Mesendoderm (in vitro differentiated cells): ENCODE measurements around the gene ZNF221.
"Not testable (repeated sequence)": the region's sequence is repeated elsewhere in the genome, so short reads cannot be mapped to it uniquely, and the experiment has no call there.

ENCODE experiments used
- DNase-seq: peaks from one replicate; pipeline ENCODE4 v3.0.0; 2013
- H2AK5ac ChIP-seq: 2 replicates; pipeline ENCODE4 v1.6.1; 2013; ENCODE audit warnings: low read length, inconsistent platforms
- H2BK120ac ChIP-seq: 2 replicates; pipeline ENCODE4 v1.6.1; 2013; ENCODE audit warnings: low read depth, mild to moderate bottlenecking, low read length, moderate library complexity, mixed read lengths
- H2BK15ac ChIP-seq: replicated peaks from 2 replicates; pipeline ENCODE4 v1.6.1; 2013; ENCODE audit warnings: low read depth, mild to moderate bottlenecking, moderate library complexity
- H2BK5ac ChIP-seq: 2 replicates; pipeline ENCODE4 v1.6.1; 2013; ENCODE audit warnings: low read length, inconsistent platforms
- H3K18ac ChIP-seq: 2 replicates; pipeline ENCODE4 v1.6.1; 2013; ENCODE audit warnings: mild to moderate bottlenecking, low read length, mixed read lengths
- H3K23ac ChIP-seq: one replicate; pipeline ENCODE4 v1.6.1; 2013; ENCODE audit warnings: low read length
- H3K27ac ChIP-seq: 2 replicates; pipeline ENCODE4 v1.5.1; 2013; ENCODE audit warnings: low read depth, mild to moderate bottlenecking, inconsistent platforms, low read length, moderate library complexity
- H3K27me3 ChIP-seq: 2 replicates; pipeline ENCODE4 v1.6.1; 2013; ENCODE audit warnings: low read length, control low read depth, mild to moderate bottlenecking, inconsistent platforms; ENCODE audit not compliant: insufficient read depth, poor library complexity
- H3K36me3 ChIP-seq: 2 replicates; pipeline ENCODE4 v1.6.1; 2013; ENCODE audit warnings: low read length, inconsistent platforms; ENCODE audit not compliant: control insufficient read depth, insufficient read depth
- H3K4ac ChIP-seq: one replicate; pipeline ENCODE4 v1.6.1; 2013; ENCODE audit warnings: low read depth, mild to moderate bottlenecking, low read length, moderate library complexity
- H3K4me1 ChIP-seq: 2 replicates; pipeline ENCODE4 v1.6.1; 2013; ENCODE audit warnings: low read depth, low read length, inconsistent platforms; ENCODE audit not compliant: control insufficient read depth
- H3K4me2 ChIP-seq: 2 replicates; pipeline ENCODE4 v1.6.1; 2013; ENCODE audit warnings: low read length
- H3K4me3 ChIP-seq: 2 replicates; pipeline ENCODE4 v1.5.1; 2013; ENCODE audit warnings: mild to moderate bottlenecking, low read length
- H3K56ac ChIP-seq: one replicate; pipeline ENCODE4 v1.6.1; 2013; ENCODE audit warnings: low read length
- H3K79me1 ChIP-seq: 2 replicates; pipeline ENCODE4 v1.6.1; 2013; ENCODE audit warnings: low read length, inconsistent platforms
- H3K79me2 ChIP-seq: 2 replicates; pipeline ENCODE4 v1.6.1; 2013; ENCODE audit warnings: mild to moderate bottlenecking, low read length; ENCODE audit not compliant: control insufficient read depth, insufficient read depth
- H3K9ac ChIP-seq: 2 replicates; pipeline ENCODE4 v1.6.1; 2013; ENCODE audit warnings: low read length, inconsistent platforms
- H4K5ac ChIP-seq: one replicate; pipeline ENCODE4 v1.6.1; 2013; ENCODE audit warnings: low read length
- H4K8ac ChIP-seq: one replicate; pipeline ENCODE4 v1.6.1; 2013; ENCODE audit warnings: low read depth, mild to moderate bottlenecking, control low read depth, low read length, moderate library complexity
- WGBS: extraction: QIAGEN DNeasy Blood & Tissue Kit; methylation state at CpG from one replicate; pipeline ENCODE4 v1.1.7; 2013; ENCODE audit warnings: low lambda C conversion rate, missing lambda C conversion rate; ENCODE audit not compliant: insufficient coverage; ENCODE audit errors: extremely low coverage; 5-methylcytosine and 5-hydroxymethylcytosine counted together

The ZNF221 gene

DNA sequence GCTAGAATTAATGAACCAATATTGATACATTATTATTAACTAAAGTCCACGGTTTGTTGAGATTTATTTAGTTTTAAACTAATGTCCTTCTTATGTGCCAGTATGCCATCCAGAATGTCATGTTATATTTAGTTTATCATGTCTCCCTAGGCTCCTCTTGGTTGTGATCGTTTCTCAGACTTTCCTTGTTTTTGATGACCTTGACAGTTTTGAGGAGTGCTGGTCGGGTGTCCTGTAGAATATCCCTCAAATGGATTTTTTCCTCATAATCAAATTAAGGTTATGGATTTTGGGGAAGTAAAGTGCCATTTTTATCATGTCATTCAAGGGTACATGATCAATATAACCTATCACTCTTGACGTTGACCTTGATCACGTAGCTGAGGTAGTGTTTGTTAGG is 9.8 kb upstream of the ZNF221 start:
- Histone ChIP-seq H3K27me3 (no peaks in the 10 kb centered on the region), H3K9ac (no peak overlapping the region), H3K36me3 (no peaks in the 10 kb centered on the region), H4K5ac (no peak overlapping the region), H4K8ac (no peak overlapping the region), H2AK5ac (no peak overlapping the region), H3K79me1 (no peaks in the 10 kb centered on the region), H2BK15ac (no peak overlapping the region), H3K4me1 (no peaks in the 10 kb centered on the region), H3K56ac (no peak overlapping the region), H3K4ac (no peak overlapping the region), H3K27ac (no peak overlapping the region), H3K4me3 (no peak overlapping the region), H2BK120ac (no peak overlapping the region), H2BK5ac (no peak overlapping the region), H3K18ac (no peak overlapping the region), H3K4me2 (no peak overlapping the region), H3K79me2 (no peaks in the 10 kb centered on the region), H3K23ac (no peak overlapping the region)
- WGBS = no CpG with 5 or more reads among the region's 5 CpGs
- no peak for DNase-seq

DNA sequence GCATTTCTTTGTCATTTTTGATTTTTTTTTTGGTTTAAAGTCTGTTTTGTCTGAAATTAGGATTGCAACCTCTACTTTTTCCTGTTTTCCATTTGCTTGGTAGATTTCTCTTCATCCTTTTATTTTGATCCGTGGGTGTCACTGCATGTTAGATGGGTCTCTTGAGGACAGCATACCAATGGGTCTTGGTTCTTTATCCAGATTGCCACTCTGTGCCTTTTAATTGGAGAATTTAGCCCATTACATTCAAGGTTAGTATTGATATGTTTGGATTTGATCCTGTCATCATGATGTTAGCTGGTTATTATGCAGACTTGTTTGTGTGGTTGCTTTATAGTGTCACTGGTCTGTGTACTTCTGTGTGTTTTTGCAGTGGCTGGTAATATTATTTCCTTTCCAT is 3.6 kb upstream of the ZNF221 start:
- H2BK5ac ChIP-seq, H4K8ac ChIP-seq, H3K27me3 ChIP-seq, H3K9ac ChIP-seq, H3K23ac ChIP-seq, H3K27ac ChIP-seq, H2AK5ac ChIP-seq, H3K4me2 ChIP-seq, DNase-seq, H3K4ac ChIP-seq, H3K79me1 ChIP-seq, H3K79me2 ChIP-seq, H4K5ac ChIP-seq, H3K56ac ChIP-seq, H3K4me1 ChIP-seq, H3K36me3 ChIP-seq, H3K18ac ChIP-seq, H2BK120ac ChIP-seq, H3K4me3 ChIP-seq, H2BK15ac ChIP-seq: not testable (repeated sequence)
- no CpG with 5 or more reads among the region's 1 CpG for WGBS

DNA sequence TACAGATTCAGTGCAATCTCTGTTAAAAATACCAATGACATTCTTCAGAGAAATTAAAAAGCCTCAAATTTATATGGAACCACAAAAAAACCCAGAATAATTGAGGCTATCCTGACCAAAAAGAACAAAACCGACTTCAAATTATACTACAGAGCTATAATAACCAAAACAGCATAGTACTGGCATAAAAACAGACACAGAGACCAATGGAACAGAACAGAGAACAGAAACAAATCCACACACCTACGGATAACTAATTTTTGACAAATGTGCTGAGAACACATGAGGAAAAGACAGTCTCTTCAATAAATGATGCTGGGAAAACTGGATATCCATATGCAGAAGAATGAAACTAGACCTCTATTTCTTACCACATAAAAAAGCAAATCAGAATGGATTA is 1.2 kb upstream of the ZNF221 start:
- not testable (repeated sequence) for H3K36me3 ChIP-seq, H3K79me2 ChIP-seq, H3K18ac ChIP-seq, H2BK5ac ChIP-seq, H3K79me1 ChIP-seq, H3K4me1 ChIP-seq, H3K23ac ChIP-seq, H3K27me3 ChIP-seq, H3K27ac ChIP-seq, DNase-seq, H2BK15ac ChIP-seq, H3K4me3 ChIP-seq, H2BK120ac ChIP-seq, H3K9ac ChIP-seq, H2AK5ac ChIP-seq, H4K8ac ChIP-seq, H3K4ac ChIP-seq, H3K56ac ChIP-seq, H3K4me2 ChIP-seq, H4K5ac ChIP-seq
- no CpG with 5 or more reads among the region's 2 CpGs for WGBS

DNA sequence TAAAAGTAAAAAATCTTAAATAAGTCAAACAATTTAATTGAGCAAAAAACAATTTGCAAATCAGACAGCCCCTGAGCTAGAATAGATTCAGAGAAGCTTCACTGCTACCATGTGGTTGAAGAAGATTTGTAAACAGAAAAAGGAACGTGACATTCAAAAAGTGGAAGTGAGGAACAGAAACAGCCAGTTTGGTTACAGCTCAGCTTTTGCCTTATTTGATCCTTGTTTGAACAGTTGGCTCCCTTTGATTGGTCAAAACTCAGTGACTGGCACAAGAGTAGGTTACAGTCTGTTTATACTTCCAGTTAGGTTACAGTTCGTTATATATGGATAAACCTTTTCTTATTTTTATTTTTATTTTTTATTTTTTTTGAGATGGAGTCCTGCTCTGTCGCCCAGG is 5.8 kb downstream of the ZNF221 start:
- Histone ChIP-seq H3K18ac (no peak overlapping the region), H3K79me2 (no peaks in the 10 kb centered on the region), H2BK15ac (no peak overlapping the region), H2AK5ac (no peak overlapping the region), H3K4me3 (no peak overlapping the region), H2BK120ac (no peak overlapping the region), H3K9ac (no peak overlapping the region), H4K8ac (no peak overlapping the region), H3K27me3 (no peaks in the 10 kb centered on the region), H2BK5ac (no peak overlapping the region), H3K4me2 (no peak overlapping the region), H3K56ac (no peak overlapping the region), H3K23ac (no peak overlapping the region), H3K4me1 (no peaks in the 10 kb centered on the region), H3K36me3 (no peaks in the 10 kb centered on the region), H3K27ac (no peak overlapping the region), H3K79me1 (no peaks in the 10 kb centered on the region), H3K4ac (no peak overlapping the region), H4K5ac (no peak overlapping the region)
- DNase-seq = no peak
- WGBS = no CpG with 5 or more reads among the region's 3 CpGs

DNA sequence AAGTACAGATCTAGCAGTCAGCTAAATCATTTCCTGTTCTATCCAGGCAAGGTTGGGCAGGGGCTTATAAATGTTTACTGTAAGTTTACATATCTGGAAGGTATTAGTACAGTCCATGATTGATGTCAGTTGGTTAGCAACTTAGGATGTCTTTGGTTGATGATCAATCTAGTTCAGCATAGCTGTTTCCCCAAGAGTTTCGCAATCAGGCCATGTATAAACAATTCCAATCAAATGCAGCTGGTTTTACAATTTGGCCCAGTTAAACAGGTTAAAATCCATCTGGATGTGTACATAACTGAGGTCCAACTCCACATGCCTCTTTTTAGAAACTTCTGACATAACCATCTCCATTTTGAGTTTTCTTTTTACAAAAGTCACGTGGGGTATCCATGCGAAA is 6.9 kb downstream of the ZNF221 start:
- Histone ChIP-seq H3K4me3 (no peak overlapping the region), H3K4ac (no peak overlapping the region), H3K4me2 (no peak overlapping the region), H3K56ac (no peak overlapping the region), H3K23ac (no peak overlapping the region), H3K27ac (no peak overlapping the region), H2BK120ac (no peak overlapping the region), H4K5ac (no peak overlapping the region), H2BK5ac (no peak overlapping the region), H2AK5ac (no peak overlapping the region), H3K18ac (no peak overlapping the region), H3K79me2 (no peaks in the 10 kb centered on the region), H3K36me3 (no peaks in the 10 kb centered on the region), H3K4me1 (no peaks in the 10 kb centered on the region), H3K79me1 (no peaks in the 10 kb centered on the region), H3K27me3 (no peaks in the 10 kb centered on the region), H4K8ac (no peak overlapping the region), H2BK15ac (no peak overlapping the region), H3K9ac (no peak overlapping the region)
- WGBS = no CpG with 5 or more reads among the region's 3 CpGs
- DNase-seq = no peak

DNA sequence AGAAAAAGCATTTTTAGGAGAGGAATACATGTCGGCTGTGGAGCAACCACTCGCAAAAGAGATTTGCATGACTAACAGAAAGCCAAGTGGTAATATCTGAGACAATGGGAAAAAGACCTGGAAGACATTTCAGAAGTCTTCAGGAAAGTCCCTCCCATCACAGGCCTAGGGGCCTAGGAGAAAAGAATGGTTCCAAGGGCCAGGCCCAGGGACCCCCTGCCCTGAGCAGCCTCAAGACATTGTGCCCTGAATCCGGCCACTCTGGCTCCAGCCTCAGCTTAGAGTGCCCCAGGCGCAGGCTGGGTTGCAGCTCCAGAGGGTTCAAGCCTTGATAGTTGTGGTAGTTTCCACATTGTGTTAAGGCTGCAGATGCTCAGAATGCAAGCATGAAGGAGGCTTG is 9.4 kb downstream of the ZNF221 start:
- Histone ChIP-seq H3K27ac (no peak overlapping the region), H2BK5ac (no peak overlapping the region), H3K4ac (no peak overlapping the region), H3K4me3 (no peak overlapping the region), H3K56ac (no peak overlapping the region), H3K4me1 (no peaks in the 10 kb centered on the region), H2BK15ac (no peak overlapping the region), H4K5ac (no peak overlapping the region), H3K9ac (no peak overlapping the region), H3K18ac (no peak overlapping the region), H2BK120ac (no peak overlapping the region), H3K79me2 (no peaks in the 10 kb centered on the region), H4K8ac (no peak overlapping the region), H3K4me2 (no peak overlapping the region), H3K36me3 (no peaks in the 10 kb centered on the region), H2AK5ac (no peak overlapping the region), H3K23ac (no peak overlapping the region), H3K27me3 (no peaks in the 10 kb centered on the region), H3K79me1 (no peaks in the 10 kb centered on the region)
- DNase-seq = no peak
- no CpG with 5 or more reads among the region's 4 CpGs for WGBS
